HCT116 (cell line): ENCODE data around the gene ABCA8.

Source experiments
- CTCF ChIP-seq, 3 experiments: fragments of 200-600 bp in 1 of 3; sonication (generic) in 1 of 3; IDR thresholded peaks in 2 of 3; conservative IDR thresholded peaks in 1 of 3; 2 replicates each; pipeline ENCODE4 v1.5.1; 2012 to 2017; ENCODE audit warnings: low read depth in 2 of 3, low read length in 2 of 3, antibody characterized with exemption in 1 of 3, borderline replicate concordance in 1 of 3, control low read depth in 1 of 3, mild to moderate bottlenecking in 1 of 3, mixed read lengths in 1 of 3, mixed run types in 1 of 3, moderate library complexity in 1 of 3; ENCODE audit not compliant: insufficient read depth in 1 of 3
- POLR2AphosphoS5 ChIP-seq: IDR thresholded peaks from 2 replicates; pipeline ENCODE4 v1.6.1; 2011; ENCODE audit warnings: mild to moderate bottlenecking, low read depth, low read length, moderate library complexity
- RAD21 ChIP-seq: IDR thresholded peaks from 2 replicates; pipeline ENCODE4 v1.6.1; 2012; ENCODE audit warnings: low read depth, mild to moderate bottlenecking
- SIN3A ChIP-seq: IDR thresholded peaks from 2 replicates; pipeline ENCODE4 v1.6.1; 2012; ENCODE audit warnings: low read depth
- ZBTB33 ChIP-seq: IDR thresholded peaks from 2 replicates; pipeline ENCODE4 v1.6.1; 2011; ENCODE audit warnings: mild to moderate bottlenecking, low read length, moderate library complexity; ENCODE audit not compliant: insufficient replicate concordance; ENCODE audit errors: extremely low read depth

GRCh38 chr17:68897557-68897956, 57.6 kb downstream of the ABCA8 start:
- no peak for TF ChIP-seq POLR2AphosphoS5
- TF ChIP-seq CTCF (IDR thresholded peaks at IDR 0.05 in 2 of 3, conservative IDR thresholded peaks at IDR 0.05 in 1 of 3; ENCODE audit: borderline replicate concordance in 1 of 3, insufficient read depth in 1 of 3, low read depth in 2 of 3, low read length in 2 of 3): no peak
- no peak for TF ChIP-seq ZBTB33
- TF ChIP-seq RAD21: no peak
- no peak for TF ChIP-seq SIN3A
